NCI-H510A (cell line): ENCODE measurements around the gene VAV2.

ENCODE experiments used
- DNase-seq: peaks from one replicate; lab custom pipeline; 2025; lab: John Stamatoyannopoulos, UW

The VAV2 gene

GRCh38 chr9:133952598-133953550 lies 39.2 kb downstream of the VAV2 start:
- no peak for DNase-seq

GRCh38 chr9:133951265-133951664 lies 40.9 kb downstream of the VAV2 start:
- DNase-seq = no peak

- peak; percentile 54 for DNase-seq
Measured at GRCh38 chr9:133950629-133951111, 41.5 kb downstream of the VAV2 start.

DNA sequence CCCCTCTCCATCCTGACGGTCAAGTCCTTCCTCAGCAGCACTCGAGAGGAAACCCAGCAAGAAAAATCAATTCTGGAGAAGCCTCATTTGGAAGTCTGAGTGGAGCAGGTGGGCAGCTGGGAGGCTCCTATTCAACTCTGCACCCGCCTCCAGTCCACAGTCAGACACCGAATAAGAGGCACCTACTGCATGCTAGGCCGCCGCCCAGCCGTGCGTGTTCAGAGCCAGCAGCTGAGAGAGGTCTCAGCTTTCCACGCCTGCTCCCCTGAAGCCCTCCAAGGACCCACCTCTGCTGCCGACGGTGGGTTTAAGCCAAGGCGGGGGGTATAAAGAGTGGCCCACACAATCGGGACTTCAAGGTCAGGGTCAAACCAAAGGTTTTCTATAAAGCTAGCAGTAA lies 41.9 kb downstream of the VAV2 start:
- DNase-seq = peak; percentile 62

- DNase-seq = no peak
Measured at GRCh38 chr9:133949486-133950061, 42.5 kb downstream of the VAV2 start.

GRCh38 chr9:133948561-133949485 lies 43.3 kb downstream of the VAV2 start:
- peak; percentile 55 for DNase-seq

DNA sequence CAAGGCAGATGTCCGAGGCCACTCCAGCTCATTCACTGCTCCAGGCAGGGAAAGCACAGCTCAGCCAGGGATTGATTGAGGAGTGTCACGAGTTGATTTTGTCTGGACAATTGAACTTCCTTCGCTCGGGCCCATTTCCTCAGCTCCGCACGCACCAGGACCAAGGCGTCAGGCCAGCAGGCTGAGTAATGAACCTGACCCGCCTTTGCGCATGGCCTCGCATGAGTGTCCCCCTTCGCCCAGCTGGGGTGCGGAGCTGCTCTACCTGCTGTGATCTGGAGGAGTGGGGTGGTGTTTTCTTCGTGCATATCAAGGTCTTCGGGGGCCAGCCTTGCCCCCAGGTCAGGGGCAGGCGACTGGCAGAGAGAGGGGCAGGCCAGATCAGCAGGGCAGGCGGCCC lies 44.0 kb downstream of the VAV2 start:
- no peak for DNase-seq

DNA sequence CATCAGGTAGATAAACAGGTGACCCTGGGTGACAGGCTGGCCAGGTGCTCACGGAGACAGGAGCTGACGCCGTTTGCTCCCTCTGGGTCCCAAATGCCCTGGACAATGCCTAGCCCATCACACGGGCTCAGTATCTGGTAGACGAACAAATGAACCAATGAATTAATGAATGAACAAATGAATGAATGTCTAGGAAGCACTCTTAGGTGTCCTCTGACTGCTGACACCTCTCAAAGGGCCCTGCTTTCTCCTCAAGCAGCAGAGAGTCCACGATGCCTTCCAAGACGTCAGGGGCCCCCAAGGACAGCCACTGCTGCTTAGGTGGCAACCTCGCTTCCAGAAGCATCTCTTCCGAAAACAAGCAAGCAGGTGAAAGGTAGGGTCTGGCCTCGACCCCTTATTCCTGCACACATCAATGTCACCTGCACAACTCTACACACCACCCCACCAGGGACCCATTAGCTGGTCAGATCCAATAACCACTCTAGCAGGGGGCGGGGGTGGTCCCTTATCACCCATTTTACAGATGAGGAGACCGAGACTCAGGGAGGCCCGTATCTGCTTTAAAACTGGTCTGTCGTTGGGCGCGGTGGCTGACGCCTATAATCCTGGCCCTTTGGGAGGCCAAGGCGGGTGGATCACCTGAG lies 45.2 kb downstream of the VAV2 start:
- no peak for DNase-seq

DNA sequence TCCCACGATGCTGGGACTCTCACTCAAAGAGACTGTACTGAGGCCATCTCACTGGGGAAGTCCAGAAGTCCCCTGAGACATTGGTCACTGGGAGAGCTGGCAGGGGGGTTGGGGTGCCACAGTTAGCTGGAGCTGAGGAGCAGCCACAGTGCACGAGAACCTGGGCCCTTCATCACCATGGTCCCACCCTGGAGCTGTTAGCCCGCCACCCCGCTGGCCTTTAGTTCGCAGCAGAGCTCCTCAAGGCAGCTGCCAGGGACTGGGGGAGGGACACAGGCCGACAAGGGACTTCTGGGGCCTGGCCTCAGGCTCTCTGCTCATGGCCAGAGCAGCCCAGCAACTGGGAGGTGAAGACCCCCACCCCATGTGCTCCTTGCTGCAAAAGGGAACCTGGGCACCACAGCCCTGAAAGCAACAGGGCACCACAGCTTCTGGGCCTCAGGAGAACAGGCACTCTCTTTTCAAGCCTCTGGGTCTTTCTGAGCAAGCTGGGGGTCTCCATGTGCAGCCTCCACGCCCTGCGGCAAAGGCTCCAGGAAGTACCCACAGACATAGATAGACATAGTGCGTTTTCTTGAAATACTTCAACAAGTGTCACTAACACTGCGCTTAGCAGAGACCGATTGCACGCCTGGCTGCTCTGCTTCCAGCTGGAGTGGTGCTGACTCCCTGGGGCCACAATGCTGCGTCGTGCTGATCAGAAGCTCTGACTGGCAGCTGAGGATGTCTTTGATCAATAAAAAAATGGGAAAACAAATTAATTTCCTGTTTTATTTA lies 46.0 kb downstream of the VAV2 start:
- no peak for DNase-seq

GRCh38 chr9:133945314-133945975 lies 46.7 kb downstream of the VAV2 start:
- no peak for DNase-seq

- DNase-seq = no peak
Measured at GRCh38 chr9:133944746-133945135, 47.4 kb downstream of the VAV2 start.

DNA sequence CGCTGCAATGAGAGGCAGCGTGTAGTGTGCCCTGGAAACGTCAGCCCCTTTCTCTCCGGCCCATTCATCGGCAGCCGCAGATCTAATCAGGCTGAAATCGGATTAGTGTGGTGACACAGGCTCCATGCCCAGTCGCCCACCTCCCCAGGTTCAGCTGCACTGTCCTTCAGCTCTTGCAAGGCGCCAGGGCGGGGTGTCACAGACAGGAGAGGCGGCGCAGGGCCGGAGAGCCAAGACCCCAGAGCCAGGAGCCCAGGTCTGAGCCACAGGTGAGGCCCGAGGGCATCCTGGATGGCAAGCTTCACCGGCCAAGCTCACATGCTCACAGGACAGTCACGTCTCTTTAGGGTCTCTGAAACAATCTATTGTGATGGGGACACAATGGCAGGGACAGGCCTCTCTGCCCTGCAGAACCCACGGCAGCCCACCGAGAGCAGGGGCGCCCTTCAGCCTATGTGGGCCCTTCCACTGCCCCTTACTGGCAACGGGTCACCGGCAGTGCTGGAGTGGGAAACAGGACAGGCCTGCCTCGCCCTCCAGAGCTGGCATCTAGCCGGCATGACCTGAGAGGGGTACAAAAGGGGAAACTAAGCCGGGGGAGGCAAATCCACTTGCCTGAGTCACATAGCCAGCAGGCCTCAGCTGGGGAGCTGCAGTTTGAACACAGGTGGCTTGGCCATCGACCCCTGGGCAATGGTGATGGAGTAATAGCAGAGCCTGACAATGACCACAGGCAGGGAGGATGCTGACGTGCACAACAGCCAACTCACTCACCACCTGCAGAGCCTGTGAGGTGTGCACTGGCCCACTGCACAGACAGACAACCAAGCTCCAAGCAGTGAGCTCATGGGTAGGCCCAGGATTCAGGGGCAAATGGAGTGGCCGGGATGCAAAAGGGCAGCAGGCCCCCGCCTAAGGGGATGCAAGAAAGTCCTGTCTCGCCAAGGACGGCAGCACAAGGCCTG lies 48.1 kb downstream of the VAV2 start:
- no peak for DNase-seq

DNA sequence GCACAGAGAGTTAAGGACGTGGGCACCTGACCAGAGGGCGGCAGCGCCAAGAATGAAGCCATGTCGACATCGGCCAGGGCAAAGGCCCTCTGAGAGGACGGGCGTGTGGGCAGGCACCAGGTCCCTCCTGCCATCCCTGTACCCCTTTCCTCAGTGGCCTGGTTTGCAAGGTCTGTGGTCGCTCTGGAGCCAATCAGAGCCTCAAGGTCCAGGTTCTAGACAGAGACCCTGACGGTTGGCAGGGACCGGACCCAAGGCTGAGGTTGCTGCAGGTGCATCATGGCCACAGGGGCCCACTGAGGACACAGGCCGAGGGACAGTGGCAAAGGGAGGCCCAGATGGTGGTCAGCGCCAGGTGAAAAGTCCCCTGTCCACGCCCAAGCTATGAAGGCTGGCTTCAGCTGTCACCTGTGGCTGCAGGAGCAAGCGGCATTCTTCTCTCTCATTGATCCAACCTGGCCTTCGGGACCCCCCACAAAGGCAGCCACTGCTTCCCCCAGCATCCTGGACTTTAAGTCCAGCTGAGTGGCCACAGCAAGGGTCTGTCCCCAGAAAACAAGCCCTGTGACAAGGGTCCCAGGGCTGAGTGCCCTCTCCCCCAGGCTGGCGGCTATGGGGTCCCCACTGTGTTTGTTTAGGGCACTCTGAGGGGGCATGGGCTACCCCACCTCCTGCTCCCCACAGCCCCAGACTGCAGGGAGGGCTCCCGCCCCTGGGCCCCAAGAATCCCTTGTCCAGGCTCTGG lies 48.9 kb downstream of the VAV2 start:
- DNase-seq = no peak

DNA sequence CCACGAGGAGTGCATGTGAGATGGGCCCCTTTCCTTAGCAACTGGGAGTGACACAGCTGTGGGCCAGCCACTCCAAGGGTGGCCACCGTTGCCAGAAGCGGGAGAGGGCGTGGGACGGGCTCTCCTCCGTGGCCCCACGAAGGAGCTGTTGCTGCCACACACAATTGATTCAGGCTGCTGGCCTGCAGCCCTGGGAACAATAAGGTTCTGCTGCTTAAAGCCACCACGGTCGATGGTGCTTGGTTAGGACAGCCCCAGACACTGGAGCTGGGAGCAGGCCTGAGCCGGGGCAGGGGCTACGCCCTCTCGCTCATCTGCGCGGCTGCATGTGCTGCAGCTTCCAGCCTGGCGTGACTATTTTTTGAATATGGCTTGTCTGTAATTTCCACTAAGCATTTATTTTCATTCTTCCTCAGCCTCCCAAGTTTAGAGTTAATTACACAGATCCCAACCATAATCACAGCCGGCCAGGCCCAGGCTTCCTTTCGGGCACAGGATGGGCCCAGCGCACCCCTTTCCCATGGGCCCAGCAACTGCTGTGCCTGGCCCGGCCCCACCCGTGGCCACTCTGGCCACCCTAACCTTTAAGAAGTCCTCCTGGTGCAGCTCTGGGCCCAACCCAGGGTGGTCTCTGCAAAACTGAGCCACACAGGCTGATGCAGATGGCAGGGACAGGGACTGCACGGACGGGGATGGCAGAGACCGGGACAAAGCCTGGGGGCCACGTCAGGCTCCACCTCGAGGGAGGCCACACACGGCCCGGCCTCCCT lies 49.7 kb downstream of the VAV2 start:
- no peak for DNase-seq

DNA sequence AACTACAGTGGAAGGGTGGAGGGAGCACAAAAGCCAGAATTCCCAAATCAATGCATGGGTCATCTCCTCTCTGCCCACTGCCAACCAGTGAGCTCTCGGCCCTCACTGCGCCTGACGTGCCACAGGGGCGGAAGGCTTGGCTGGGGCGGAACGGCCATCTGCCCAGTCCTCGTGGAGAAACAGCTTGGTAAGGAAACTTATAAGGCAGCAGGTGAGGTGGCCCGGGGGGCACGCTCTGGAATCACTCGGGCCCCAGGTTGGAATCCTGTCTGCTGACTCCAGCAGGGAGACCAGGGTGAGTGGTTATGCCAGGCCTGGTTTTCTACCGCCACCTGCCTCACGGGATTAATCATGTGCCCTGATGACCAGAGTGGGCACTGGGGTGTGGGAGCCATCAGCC lies 52.3 kb downstream of the VAV2 start:
- DNase-seq = no peak

GRCh38 chr9:133939171-133939785 lies 52.8 kb downstream of the VAV2 start:
- DNase-seq = no peak

GRCh38 chr9:133938753-133939152 lies 53.4 kb downstream of the VAV2 start:
- DNase-seq = no peak
